Fibroblast of peridontal ligament (primary cell): Measurements from ENCODE around the gene STARD9.
"Not testable (repeated sequence)": the region's sequence is repeated elsewhere in the genome, so short reads cannot be mapped to it uniquely, and the experiment has no call there.

Experiments
- DNase-seq: peaks from one replicate; pipeline ENCODE4 v3.0.0-alpha.2; 2010; ENCODE audit errors: extremely low read depth

The STARD9 gene

GRCh38 chr15:42764154-42764731 is 188.8 kb downstream of the STARD9 start:
- DNase-seq = not testable (repeated sequence)

GRCh38 chr15:42766109-42766508 is 190.7 kb downstream of the STARD9 start:
- DNase-seq = not testable (repeated sequence)
